HEK293 (cell line): ENCODE data around the gene LCOR.
A peak's percentile ranks its signal among the peaks of the same experiment; 100 is the strongest.

Experiments
- CTCF ChIA-PET: fragments of 350-600 bp; formaldehyde crosslinking; extraction: SDS; loops from one replicate; lab custom pipeline; 2021; ENCODE audit warnings: antibody characterized with exemption; lab: Yijun Ruan, JAX
- POLR2A ChIA-PET: fragments of 300-600 bp; formaldehyde crosslinking; extraction: SDS; loops from one replicate; lab custom pipeline; 2020; ENCODE audit warnings: antibody characterized with exemption, inconsistent platforms; lab: Yijun Ruan, JAX
- H3K27ac ChIP-seq: fragments of 200-500 bp; sonication (Bioruptor generic); 2 replicates; pipeline ENCODE4 v1.5.1; 2014; ENCODE audit warnings: low read depth, low read length, control low read depth, inconsistent platforms; ENCODE audit errors: extremely low read depth
- H3K36me3 ChIP-seq, 2 experiments: fragments of 200-500 bp in 1 of 2; sonication (Bioruptor generic) in 1 of 2; 1 replicate in 1 of 2; 2 replicates in 1 of 2; pipeline ENCODE4 v1.5.1; 2014 to 2017; ENCODE audit warnings: inconsistent platforms in 2 of 2, low read length in 2 of 2; ENCODE audit not compliant: control insufficient read depth in 2 of 2, insufficient read depth in 1 of 2
- H3K4me1 ChIP-seq: fragments of 200-500 bp; sonication (Bioruptor generic); 2 replicates; pipeline ENCODE4 v1.5.1; 2014; ENCODE audit warnings: mild to moderate bottlenecking, low read length, inconsistent platforms; ENCODE audit not compliant: control insufficient read depth, insufficient read depth
- H3K4me3 ChIP-seq: 2 replicates; pipeline ENCODE4 v1.5.1; 2011; ENCODE audit warnings: low read depth, mild to moderate bottlenecking, control low read depth, low read length, moderate library complexity
- H3K9me3 ChIP-seq: fragments of 200-500 bp; sonication (Bioruptor generic); 2 replicates; pipeline ENCODE4 v1.5.1; 2014; ENCODE audit warnings: low read depth, low read length, inconsistent platforms; ENCODE audit not compliant: control insufficient read depth, insufficient read depth
- CTCF ChIP-seq: fragments of 450-650 bp; formaldehyde crosslinking; IDR thresholded peaks from 2 replicates; pipeline ENCODE4 v1.5.1; 2016; ENCODE audit warnings: missing biosample characterization, missing genetic modification characterization
- GLIS1 ChIP-seq: fragments of 450-650 bp; formaldehyde crosslinking; IDR thresholded peaks from 2 replicates; pipeline ENCODE4 v1.5.1; 2016; ENCODE audit warnings: missing biosample characterization, missing genetic modification characterization
- PRDM10 ChIP-seq: fragments of 450-650 bp; formaldehyde crosslinking; IDR thresholded peaks from 2 replicates; pipeline ENCODE4 v1.5.1; 2016; ENCODE audit warnings: missing biosample characterization, missing genetic modification characterization
- SP7 ChIP-seq: fragments of 450-650 bp; formaldehyde crosslinking; IDR thresholded peaks from 2 replicates; pipeline ENCODE4 v1.5.1; 2016; ENCODE audit warnings: missing biosample characterization, missing genetic modification characterization
- TRIM28 ChIP-seq: IDR thresholded peaks from 2 replicates; pipeline ENCODE4 v1.6.1; 2011; ENCODE audit warnings: low read length, control low read depth, borderline replicate concordance
- ZBTB17 ChIP-seq: fragments of 450-650 bp; formaldehyde crosslinking; IDR thresholded peaks from 2 replicates; pipeline ENCODE4 v1.5.1; 2016; ENCODE audit warnings: missing biosample characterization, missing genetic modification characterization
- ZFP41 ChIP-seq: fragments of 450-650 bp; formaldehyde crosslinking; IDR thresholded peaks from 2 replicates; pipeline ENCODE4 v1.5.1; 2016; ENCODE audit warnings: missing biosample characterization, missing genetic modification characterization, borderline replicate concordance
- ZNF24 ChIP-seq: fragments of 450-650 bp; formaldehyde crosslinking; IDR thresholded peaks from 2 replicates; pipeline ENCODE4 v1.5.1; 2016; ENCODE audit warnings: missing biosample characterization, missing genetic modification characterization
- ZNF529 ChIP-seq: fragments of 450-650 bp; formaldehyde crosslinking; IDR thresholded peaks from 2 replicates; pipeline ENCODE4 v1.5.1; 2017; ENCODE audit warnings: missing genetic modification characterization, missing biosample characterization; ENCODE audit not compliant: insufficient replicate concordance
- ZNF768 ChIP-seq: fragments of 450-650 bp; formaldehyde crosslinking; IDR thresholded peaks from 2 replicates; pipeline ENCODE4 v1.5.1; 2018; ENCODE audit warnings: missing biosample characterization, mild to moderate bottlenecking, missing genetic modification characterization
- TF ChIP-seq, protein P1 (sequence below): fragments of 450-650 bp; formaldehyde crosslinking; IDR thresholded peaks from 2 replicates; pipeline ENCODE4 v1.5.1; 2016; ENCODE audit warnings: missing biosample characterization, missing genetic modification characterization, borderline replicate concordance

The LCOR gene

GRCh38 chr10:96826438-96826837 lies 5.7 kb upstream of the LCOR start (continued):
- TF ChIP-seq, protein P1, sequence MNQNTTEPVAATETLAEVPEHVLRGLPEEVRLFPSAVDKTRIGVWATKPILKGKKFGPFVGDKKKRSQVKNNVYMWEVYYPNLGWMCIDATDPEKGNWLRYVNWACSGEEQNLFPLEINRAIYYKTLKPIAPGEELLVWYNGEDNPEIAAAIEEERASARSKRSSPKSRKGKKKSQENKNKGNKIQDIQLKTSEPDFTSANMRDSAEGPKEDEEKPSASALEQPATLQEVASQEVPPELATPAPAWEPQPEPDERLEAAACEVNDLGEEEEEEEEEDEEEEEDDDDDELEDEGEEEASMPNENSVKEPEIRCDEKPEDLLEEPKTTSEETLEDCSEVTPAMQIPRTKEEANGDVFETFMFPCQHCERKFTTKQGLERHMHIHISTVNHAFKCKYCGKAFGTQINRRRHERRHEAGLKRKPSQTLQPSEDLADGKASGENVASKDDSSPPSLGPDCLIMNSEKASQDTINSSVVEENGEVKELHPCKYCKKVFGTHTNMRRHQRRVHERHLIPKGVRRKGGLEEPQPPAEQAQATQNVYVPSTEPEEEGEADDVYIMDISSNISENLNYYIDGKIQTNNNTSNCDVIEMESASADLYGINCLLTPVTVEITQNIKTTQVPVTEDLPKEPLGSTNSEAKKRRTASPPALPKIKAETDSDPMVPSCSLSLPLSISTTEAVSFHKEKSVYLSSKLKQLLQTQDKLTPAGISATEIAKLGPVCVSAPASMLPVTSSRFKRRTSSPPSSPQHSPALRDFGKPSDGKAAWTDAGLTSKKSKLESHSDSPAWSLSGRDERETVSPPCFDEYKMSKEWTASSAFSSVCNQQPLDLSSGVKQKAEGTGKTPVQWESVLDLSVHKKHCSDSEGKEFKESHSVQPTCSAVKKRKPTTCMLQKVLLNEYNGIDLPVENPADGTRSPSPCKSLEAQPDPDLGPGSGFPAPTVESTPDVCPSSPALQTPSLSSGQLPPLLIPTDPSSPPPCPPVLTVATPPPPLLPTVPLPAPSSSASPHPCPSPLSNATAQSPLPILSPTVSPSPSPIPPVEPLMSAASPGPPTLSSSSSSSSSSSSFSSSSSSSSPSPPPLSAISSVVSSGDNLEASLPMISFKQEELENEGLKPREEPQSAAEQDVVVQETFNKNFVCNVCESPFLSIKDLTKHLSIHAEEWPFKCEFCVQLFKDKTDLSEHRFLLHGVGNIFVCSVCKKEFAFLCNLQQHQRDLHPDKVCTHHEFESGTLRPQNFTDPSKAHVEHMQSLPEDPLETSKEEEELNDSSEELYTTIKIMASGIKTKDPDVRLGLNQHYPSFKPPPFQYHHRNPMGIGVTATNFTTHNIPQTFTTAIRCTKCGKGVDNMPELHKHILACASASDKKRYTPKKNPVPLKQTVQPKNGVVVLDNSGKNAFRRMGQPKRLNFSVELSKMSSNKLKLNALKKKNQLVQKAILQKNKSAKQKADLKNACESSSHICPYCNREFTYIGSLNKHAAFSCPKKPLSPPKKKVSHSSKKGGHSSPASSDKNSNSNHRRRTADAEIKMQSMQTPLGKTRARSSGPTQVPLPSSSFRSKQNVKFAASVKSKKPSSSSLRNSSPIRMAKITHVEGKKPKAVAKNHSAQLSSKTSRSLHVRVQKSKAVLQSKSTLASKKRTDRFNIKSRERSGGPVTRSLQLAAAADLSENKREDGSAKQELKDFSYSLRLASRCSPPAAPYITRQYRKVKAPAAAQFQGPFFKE (tag by site-specific recombination): no peak
- TF ChIP-seq SP7 (tag by site-specific recombination) (no peak), GLIS1 (tag by site-specific recombination) (no peak), PRDM10 (tag by site-specific recombination) (no peak), ZFP41 (tag by site-specific recombination) (no peak)

GRCh38 chr10:96828609-96829008 lies 3.5 kb upstream of the LCOR start:
- TF ChIP-seq ZNF529 (tag by site-specific recombination) (no peak), ZNF768 (tag by site-specific recombination) (peak; percentile 58; the same call in 1 of the 2 replicates)
- CTCF ChIA-PET: interaction anchor here (1.3 to 1.7 kb wide), 2 partner anchors 82 to 188 kb away, joined by 3 to 11 read pairs; no protein-coding TSS in a partner anchor
- Histone ChIP-seq H3K4me1 (no peaks in the 10 kb centered on the region), H3K9me3 (no peaks in the 10 kb centered on the region), H3K27ac (no peak overlapping the region), H3K4me3 (no peak overlapping the region), H3K36me3 (no peaks in the 10 kb centered on the region)
- POLR2A ChIA-PET: no interaction called here

DNA sequence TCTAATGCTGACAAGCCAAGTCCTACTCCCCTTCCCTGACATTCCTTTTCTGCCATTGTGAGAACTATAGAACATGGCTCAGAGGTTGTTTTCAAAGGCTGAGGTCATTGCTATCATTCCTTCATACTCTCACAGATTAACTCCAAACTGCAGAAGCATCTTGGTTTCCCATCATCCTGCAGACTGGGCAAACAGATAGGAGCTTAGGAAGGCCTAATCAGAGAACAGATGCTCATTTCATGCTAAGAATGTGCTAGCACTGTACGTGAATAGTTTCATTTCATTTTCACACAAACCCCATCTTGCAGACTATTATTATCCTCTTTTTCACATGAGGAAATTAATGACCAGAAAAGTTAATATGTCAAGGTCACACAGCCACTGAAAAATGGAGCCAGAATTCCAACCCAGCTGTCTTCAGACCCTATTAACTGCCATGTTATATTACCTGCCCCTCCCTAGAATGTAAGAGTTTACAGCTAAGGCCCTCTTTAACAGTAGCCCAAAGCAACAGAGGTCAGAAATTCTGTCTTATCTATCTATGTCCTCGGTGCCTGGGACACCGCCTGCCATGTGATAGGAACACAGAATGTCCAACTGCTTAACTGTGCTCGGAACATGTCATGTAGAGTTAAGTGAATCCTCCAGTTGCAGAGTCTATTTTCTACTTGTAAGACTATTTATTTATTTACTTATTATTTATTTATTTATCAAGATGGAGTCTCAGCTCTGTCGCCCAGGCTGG lies 2.9 kb upstream of the LCOR start:
- no peaks in the 10 kb centered on the region for H3K9me3 ChIP-seq
- no peak overlapping the region for H3K4me3 ChIP-seq
- H3K27ac ChIP-seq: no peak overlapping the region
- no peaks in the 10 kb centered on the region for H3K36me3 ChIP-seq
- no peak for TF ChIP-seq TRIM28
- TF ChIP-seq ZNF24 (tag by site-specific recombination): 0 out of 2 replicates have a peak, but pooled peaks have one; percentile 45
- no peak for TF ChIP-seq CTCF (tag by site-specific recombination)
- peak; percentile 41; the same call in 1 of the 2 replicates for TF ChIP-seq ZBTB17 (tag by site-specific recombination)
- H3K4me1 ChIP-seq: no peaks in the 10 kb centered on the region
- POLR2A ChIA-PET: no interaction called here
- CTCF ChIA-PET: interaction anchor here (0.6 to 1.7 kb wide), 10 partner anchors 63 to 452 kb away, joined by 3 to 11 read pairs (median 3); no protein-coding TSS in a partner anchor
